ENCODE data around the gene ZNHIT1.

Gene ZNHIT1

GRCh38 chr7:101179713-101180112 lies 38.3 kb upstream of the ZNHIT1 start:
- Histone ChIP-seq H3K36me3 (no peaks in the 10 kb centered on the region), H3K4me1 (peaks cover 10 to 41% (median 17%) of the 10 kb centered on the region in 10 experiments), H3K4me2 (peak overlapping the region; percentile 27 to 86 (median 73); a peak in 21 of 22 replicates), H4K20me1 (peaks cover 0 to 14% (median 0%) of the 10 kb centered on the region in 11 experiments; a peak in 3 of 22 replicates), H3K27ac (no peak overlapping the region), H3K9ac (no peak overlapping the region), H3K27me3 (peaks cover 71 to 81% (median 80%) of the 10 kb centered on the region in 11 experiments), H3K4me3 (peak overlapping the region in 7 of 10 experiments; percentile 5 to 53 (median 39); a peak in 8 of 20 replicates), H3K9me3 (replicated peaks in 1 of 11) (peaks cover 0 to 9% (median 5%) of the 10 kb centered on the region in 11 experiments; a peak in 5 of 22 replicates)
- no peak for TF ChIP-seq Cebpa-rat (IDR thresholded peaks at IDR 0.05)

- H3K27me3 ChIP-seq: peaks cover 66 to 76% (median 75%) of the 10 kb centered on the region in 11 experiments
- peak within 1 kb of the TSS in 1 of 11 experiments; percentile 41; a peak in 1 of 22 replicates for H3K9ac ChIP-seq
- H3K4me3 ChIP-seq: peak within 1 kb of the TSS in 9 of 10 experiments; percentile 5 to 54 (median 39); a peak in 9 of 20 replicates
- H3K27ac ChIP-seq: no peak within 1 kb of the TSS
- no peaks in the 10 kb centered on the region for H3K36me3 ChIP-seq
- H4K20me1 ChIP-seq: peaks cover 0 to 14% (median 0%) of the 10 kb centered on the region in 11 experiments; a peak in 3 of 22 replicates
- peaks cover 15 to 40% (median 18%) of the 10 kb centered on the region in 10 experiments for H3K4me1 ChIP-seq
- TF ChIP-seq Cebpa-rat (IDR thresholded peaks at IDR 0.05): no peak
- H3K4me2 ChIP-seq: peak within 1 kb of the TSS; percentile 58 to 88 (median 79)
- H3K9me3 ChIP-seq (replicated peaks in 1 of 11): peaks cover 0 to 9% (median 5%) of the 10 kb centered on the region in 11 experiments; a peak in 5 of 22 replicates
Observed at GRCh38 chr7:101180130-101180755, 37.7 kb upstream of the ZNHIT1 start, which contains the start of gene NAT16. Gene NAT16, minus strand, starts transcription at chr7:101180293. Its CDS starts 5,486 bp downstream, at chr7:101174807.

GRCh38 chr7:101185258-101185839 lies 32.6 kb upstream of the ZNHIT1 start:
- Histone ChIP-seq H4K20me1 (peaks cover 0 to 5% (median 0%) of the 10 kb centered on the region in 11 experiments; a peak in 3 of 22 replicates), H3K4me1 (peaks cover 0 to 22% (median 3%) of the 10 kb centered on the region in 10 experiments; a peak in 9 of 20 replicates), H3K27me3 (peaks cover 14 to 25% (median 24%) of the 10 kb centered on the region in 11 experiments), H3K4me2 (peak overlapping the region in 2 of 11 experiments; percentile 33 to 36; a peak in 4 of 22 replicates), H3K27ac (no peak overlapping the region), H3K4me3 (no peak overlapping the region), H3K9ac (no peak overlapping the region), H3K9me3 (replicated peaks in 1 of 11) (peaks cover 0 to 9% (median 5%) of the 10 kb centered on the region in 11 experiments; a peak in 5 of 22 replicates), H3K36me3 (no peaks in the 10 kb centered on the region)
- TF ChIP-seq Cebpa-rat (IDR thresholded peaks at IDR 0.05): no peak

GRCh38 chr7:101186194-101186593 lies 31.8 kb upstream of the ZNHIT1 start:
- Histone ChIP-seq H3K36me3 (no peaks in the 10 kb centered on the region), H3K9me3 (replicated peaks in 1 of 11) (peaks cover 0 to 9% (median 5%) of the 10 kb centered on the region in 11 experiments; a peak in 5 of 22 replicates), H3K27me3 (peaks cover 6 to 16% (median 15%) of the 10 kb centered on the region in 11 experiments), H3K27ac (no peak overlapping the region), H3K4me1 (peaks cover 0 to 22% (median 3%) of the 10 kb centered on the region in 10 experiments; a peak in 6 of 20 replicates), H3K4me3 (no peak overlapping the region), H4K20me1 (no peaks in the 10 kb centered on the region), H3K4me2 (peak overlapping the region in 1 of 11 experiments; percentile 11; a peak in 1 of 22 replicates), H3K9ac (no peak overlapping the region)
- TF ChIP-seq Cebpa-rat (IDR thresholded peaks at IDR 0.05): no peak

GRCh38 chr7:101186844-101187428 lies 31.0 kb upstream of the ZNHIT1 start:
- TF ChIP-seq Cebpa-rat (IDR thresholded peaks at IDR 0.05): no peak
- 0 out of 22 replicates have a peak overlapping the region, but pooled peaks of 1 of the 11 experiments have one; percentile 39 for H3K27ac ChIP-seq
- no peaks in the 10 kb centered on the region for H4K20me1 ChIP-seq
- H3K36me3 ChIP-seq: no peaks in the 10 kb centered on the region
- no peak overlapping the region for H3K9ac ChIP-seq
- H3K9me3 ChIP-seq (replicated peaks in 1 of 11): peaks cover 0 to 9% (median 5%) of the 10 kb centered on the region in 11 experiments; a peak in 5 of 22 replicates
- peak overlapping the region in 3 of 11 experiments; percentile 7 to 16 (median 11); a peak in 4 of 22 replicates for H3K4me2 ChIP-seq
- H3K27me3 ChIP-seq: peaks cover 0 to 9% (median 8%) of the 10 kb centered on the region in 11 experiments; a peak in 20 of 22 replicates
- no peak overlapping the region for H3K4me3 ChIP-seq
- peaks cover 0 to 22% (median 3%) of the 10 kb centered on the region in 10 experiments; a peak in 6 of 20 replicates for H3K4me1 ChIP-seq

GRCh38 chr7:101189109-101189508 lies 28.9 kb upstream of the ZNHIT1 start:
- H3K27me3 ChIP-seq: no peaks in the 10 kb centered on the region
- H3K4me2 ChIP-seq: no peak overlapping the region
- H3K9ac ChIP-seq: no peak overlapping the region
- TF ChIP-seq Cebpa-rat (IDR thresholded peaks at IDR 0.05): no peak
- no peaks in the 10 kb centered on the region for H3K36me3 ChIP-seq
- H3K27ac ChIP-seq: no peak overlapping the region
- peaks cover 0 to 22% (median 3%) of the 10 kb centered on the region in 10 experiments; a peak in 6 of 20 replicates for H3K4me1 ChIP-seq
- no peaks in the 10 kb centered on the region for H3K9me3 ChIP-seq (replicated peaks in 1 of 11)
- no peak overlapping the region for H3K4me3 ChIP-seq
- H4K20me1 ChIP-seq: no peaks in the 10 kb centered on the region

GRCh38 chr7:101195884-101196283 lies 22.1 kb upstream of the ZNHIT1 start:
- Histone ChIP-seq H3K4me1 (peaks cover 0 to 5% (median 0%) of the 10 kb centered on the region in 10 experiments; a peak in 3 of 20 replicates), H4K20me1 (no peaks in the 10 kb centered on the region), H3K4me2 (no peak overlapping the region), H3K9me3 (replicated peaks in 1 of 11) (no peaks in the 10 kb centered on the region), H3K36me3 (no peaks in the 10 kb centered on the region), H3K27ac (no peak overlapping the region), H3K4me3 (no peak overlapping the region), H3K27me3 (peaks cover 12 to 19% (median 14%) of the 10 kb centered on the region in 11 experiments), H3K9ac (no peak overlapping the region)
- TF ChIP-seq Cebpa-rat (IDR thresholded peaks at IDR 0.05): no peak

GRCh38 chr7:101197991-101198390 lies 20.0 kb upstream of the ZNHIT1 start:
- no peak for TF ChIP-seq Cebpa-rat (IDR thresholded peaks at IDR 0.05)
- H3K27ac ChIP-seq: no peak overlapping the region
- peaks cover 0 to 9% (median 0%) of the 10 kb centered on the region in 11 experiments; a peak in 1 of 22 replicates for H4K20me1 ChIP-seq
- H3K4me3 ChIP-seq: no peak overlapping the region
- H3K4me1 ChIP-seq: peaks cover 0 to 12% (median 5%) of the 10 kb centered on the region in 10 experiments; a peak in 16 of 20 replicates
- peaks cover 33 to 40% (median 35%) of the 10 kb centered on the region in 11 experiments for H3K27me3 ChIP-seq
- H3K4me2 ChIP-seq: peak overlapping the region in 1 of 11 experiments; percentile 12; a peak in 2 of 22 replicates
- H3K9ac ChIP-seq: no peak overlapping the region
- H3K9me3 ChIP-seq (replicated peaks in 1 of 11): no peaks in the 10 kb centered on the region
- no peaks in the 10 kb centered on the region for H3K36me3 ChIP-seq
